Retinal pigment epithelial cell (primary cell): ENCODE measurements around the gene ARL15.

Experiments
- DNase-seq: peaks from one replicate; pipeline ENCODE4 v3.0.0-alpha.2; 2010; ENCODE audit warnings: low read depth
- H3K4me3 ChIP-seq: 2 replicates; pipeline ENCODE4 v1.5.1; 2011; ENCODE audit warnings: mild to moderate bottlenecking, low read length, control low read depth, moderate library complexity
- CTCF ChIP-seq: conservative IDR thresholded peaks from 2 replicates; pipeline ENCODE4 v1.5.1; 2011; ENCODE audit warnings: low read depth, low read length, control low read depth, inconsistent platforms

ARL15 gene

GRCh38 chr5:54341971-54342370, 31.6 kb upstream of the ARL15 start:
- DNase-seq = no peak
- TF ChIP-seq CTCF = no peak
- no peak overlapping the region for H3K4me3 ChIP-seq

- DNase-seq = no peak
- TF ChIP-seq CTCF = no peak
These were observed 27.1 kb upstream of the ARL15 start for GRCh38 chr5:54337523-54337922.

GRCh38 chr5:54332720-54333119, 22.3 kb upstream of the ARL15 start:
- no peak for TF ChIP-seq CTCF

More at GRCh38 chr5:54337523-54337922, 27.1 kb upstream of the ARL15 start:
- no peak overlapping the region for H3K4me3 ChIP-seq

GRCh38 chr5:54329731-54330709, 19.6 kb upstream of the ARL15 start:
- H3K4me3 ChIP-seq = no peak overlapping the region
- DNase-seq = peak; percentile 41
- peak; percentile 6 for TF ChIP-seq CTCF

More at GRCh38 chr5:54332720-54333119, 22.3 kb upstream of the ARL15 start:
- DNase-seq = no peak
- H3K4me3 ChIP-seq = no peak overlapping the region

GRCh38 chr5:54326662-54327270, 16.4 kb upstream of the ARL15 start:
- no peak overlapping the region for H3K4me3 ChIP-seq
- no peak for TF ChIP-seq CTCF
- DNase-seq = no peak

GRCh38 chr5:54325610-54326311, 15.4 kb upstream of the ARL15 start:
- no peak for DNase-seq
- no peak for TF ChIP-seq CTCF
- no peak overlapping the region for H3K4me3 ChIP-seq
